Cardiac muscle cell (in vitro differentiated cells and primary cell): Measurements from ENCODE around the gene BABAM1. TPM values are rescaled to one million over a fixed set of nuclear protein-coding genes. Genes with fewer than 3 reads are reported as not detected.
A peak's percentile ranks its signal among the peaks of the same experiment; 100 is the strongest.

Source experiments
- DNase-seq, 2 donors: peaks; one replicate each; pipeline versions ENCODE4 v3.0.0 to v3.0.0-alpha.2; 2010 to 2017; ENCODE audit warnings: low read depth in 1 of 2, low spot score in 1 of 2
- H3K27ac ChIP-seq: fragments of 200-600 bp; sonication (generic); 2 replicates; pipeline ENCODE4 v1.5.1; 2016
- H3K27me3 ChIP-seq: fragments of 200-600 bp; sonication (generic); 2 replicates; pipeline ENCODE4 v1.6.0; 2016; ENCODE audit warnings: control low read depth
- H3K36me3 ChIP-seq: fragments of 200-600 bp; sonication (generic); 2 replicates; pipeline ENCODE4 v1.5.1; 2016; ENCODE audit warnings: control low read depth
- H3K4me1 ChIP-seq: fragments of 200-600 bp; sonication (generic); 2 replicates; pipeline ENCODE4 v1.8.1; 2017; ENCODE audit warnings: low read depth, mild to moderate bottlenecking, mixed run types
- H3K4me3 ChIP-seq: fragments of 200-600 bp; sonication (generic); 2 replicates; pipeline ENCODE4 v1.5.1; 2016; ENCODE audit warnings: mild to moderate bottlenecking
- H3K9me3 ChIP-seq: fragments of 200-600 bp; sonication (generic); 2 replicates; pipeline ENCODE4 v1.5.1; 2017; ENCODE audit warnings: low read depth, mild to moderate bottlenecking, control low read depth
- polyA plus RNA-seq: library from polyadenylated mRNA; unstranded; fragments of >200 nt; fragmentation: Nextera tagmentation; extraction: Ambion mirVana; gene quantifications from 2 replicates; pipeline ENCODE4 v1.2.1, GENCODE V29; 2016
- total RNA-seq: library from RNA; depleted of rRNA; stranded (reverse); fragments of >200 nt; gene quantifications from 2 replicates; pipeline ENCODE4 v1.2.3, GENCODE V29; 2016
- TF ChIP-seq, protein P1 (sequence below): IDR thresholded peaks from 2 replicates; pipeline ENCODE4 v1.5.1; 2012; ENCODE audit warnings: low read depth, mild to moderate bottlenecking, low read length

The BABAM1 gene
- total and polyA plus RNA-seq, 2 experiments from 2014 or later, result 136 to 141 TPM

DNA sequence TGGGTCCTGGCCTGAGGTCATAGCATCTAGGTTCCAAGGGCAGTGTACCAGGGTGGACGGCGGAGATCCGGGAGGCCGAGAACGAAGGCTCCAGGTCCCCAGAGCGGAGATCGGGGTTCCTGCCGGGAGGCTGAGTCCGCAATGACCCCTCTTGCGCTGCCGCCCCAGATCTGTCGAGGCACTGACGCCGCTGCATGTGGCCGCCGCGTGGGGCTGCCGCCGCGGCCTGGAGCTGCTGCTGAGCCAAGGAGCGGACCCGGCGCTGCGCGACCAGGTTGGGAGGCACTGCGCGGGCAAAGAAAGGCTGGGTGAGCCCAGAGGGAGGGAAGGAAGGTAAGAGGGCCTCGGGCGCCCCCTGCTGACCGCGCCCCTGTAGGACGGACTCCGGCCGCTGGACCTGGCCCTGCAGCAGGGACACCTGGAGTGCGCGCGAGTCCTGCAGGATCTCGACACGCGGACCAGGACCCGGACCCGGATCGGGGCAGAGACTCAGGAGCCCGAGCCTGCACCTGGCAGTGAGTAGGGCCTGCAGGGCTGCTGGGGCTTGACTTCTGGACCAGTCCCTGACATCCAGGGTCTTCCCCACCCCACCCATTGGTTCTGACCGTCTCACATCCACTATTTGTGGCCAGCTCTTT is 15.4 kb downstream of the BABAM1 start:
- no peak overlapping the region for H3K27ac ChIP-seq
- H3K9me3 ChIP-seq, result no peaks in the 10 kb centered on the region
- DNase-seq, result peak; percentile 83 to 93
- peaks cover 13% of the 10 kb centered on the region for H3K27me3 ChIP-seq
- TF ChIP-seq, protein P1, sequence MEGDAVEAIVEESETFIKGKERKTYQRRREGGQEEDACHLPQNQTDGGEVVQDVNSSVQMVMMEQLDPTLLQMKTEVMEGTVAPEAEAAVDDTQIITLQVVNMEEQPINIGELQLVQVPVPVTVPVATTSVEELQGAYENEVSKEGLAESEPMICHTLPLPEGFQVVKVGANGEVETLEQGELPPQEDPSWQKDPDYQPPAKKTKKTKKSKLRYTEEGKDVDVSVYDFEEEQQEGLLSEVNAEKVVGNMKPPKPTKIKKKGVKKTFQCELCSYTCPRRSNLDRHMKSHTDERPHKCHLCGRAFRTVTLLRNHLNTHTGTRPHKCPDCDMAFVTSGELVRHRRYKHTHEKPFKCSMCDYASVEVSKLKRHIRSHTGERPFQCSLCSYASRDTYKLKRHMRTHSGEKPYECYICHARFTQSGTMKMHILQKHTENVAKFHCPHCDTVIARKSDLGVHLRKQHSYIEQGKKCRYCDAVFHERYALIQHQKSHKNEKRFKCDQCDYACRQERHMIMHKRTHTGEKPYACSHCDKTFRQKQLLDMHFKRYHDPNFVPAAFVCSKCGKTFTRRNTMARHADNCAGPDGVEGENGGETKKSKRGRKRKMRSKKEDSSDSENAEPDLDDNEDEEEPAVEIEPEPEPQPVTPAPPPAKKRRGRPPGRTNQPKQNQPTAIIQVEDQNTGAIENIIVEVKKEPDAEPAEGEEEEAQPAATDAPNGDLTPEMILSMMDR, result peak; percentile 89
- no peaks in the 10 kb centered on the region for H3K4me1 ChIP-seq
- H3K36me3 ChIP-seq, result peaks cover 1% of the 10 kb centered on the region
- H3K4me3 ChIP-seq, result peak overlapping the region; percentile 8

DNA sequence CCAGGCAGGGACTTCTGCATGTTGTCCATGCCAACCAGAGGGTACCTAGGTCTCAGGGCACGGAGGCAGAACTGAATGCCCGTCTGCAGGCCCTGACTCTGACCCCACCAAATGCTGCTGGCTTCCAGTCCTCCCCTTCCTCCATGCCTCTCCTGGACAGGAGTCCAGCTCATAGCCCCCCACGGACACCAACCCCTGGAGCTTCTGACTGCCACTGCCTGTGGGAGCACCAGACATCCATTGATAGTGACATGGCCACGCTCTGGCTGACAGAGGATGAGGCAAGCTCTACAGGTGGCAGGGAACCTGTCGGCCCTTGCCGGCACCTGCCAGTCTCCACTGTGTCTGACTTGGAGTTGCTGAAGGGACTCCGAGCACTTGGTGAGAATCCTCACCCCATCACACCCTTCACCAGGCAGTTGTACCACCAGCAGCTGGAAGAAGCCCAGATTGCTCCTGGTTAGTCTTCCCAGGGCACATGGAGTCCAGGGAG is 16.3 kb downstream of the BABAM1 start:
- H3K27ac ChIP-seq, result no peak overlapping the region
- TF ChIP-seq, protein P1, result no peak
- DNase-seq, result no peak

DNA sequence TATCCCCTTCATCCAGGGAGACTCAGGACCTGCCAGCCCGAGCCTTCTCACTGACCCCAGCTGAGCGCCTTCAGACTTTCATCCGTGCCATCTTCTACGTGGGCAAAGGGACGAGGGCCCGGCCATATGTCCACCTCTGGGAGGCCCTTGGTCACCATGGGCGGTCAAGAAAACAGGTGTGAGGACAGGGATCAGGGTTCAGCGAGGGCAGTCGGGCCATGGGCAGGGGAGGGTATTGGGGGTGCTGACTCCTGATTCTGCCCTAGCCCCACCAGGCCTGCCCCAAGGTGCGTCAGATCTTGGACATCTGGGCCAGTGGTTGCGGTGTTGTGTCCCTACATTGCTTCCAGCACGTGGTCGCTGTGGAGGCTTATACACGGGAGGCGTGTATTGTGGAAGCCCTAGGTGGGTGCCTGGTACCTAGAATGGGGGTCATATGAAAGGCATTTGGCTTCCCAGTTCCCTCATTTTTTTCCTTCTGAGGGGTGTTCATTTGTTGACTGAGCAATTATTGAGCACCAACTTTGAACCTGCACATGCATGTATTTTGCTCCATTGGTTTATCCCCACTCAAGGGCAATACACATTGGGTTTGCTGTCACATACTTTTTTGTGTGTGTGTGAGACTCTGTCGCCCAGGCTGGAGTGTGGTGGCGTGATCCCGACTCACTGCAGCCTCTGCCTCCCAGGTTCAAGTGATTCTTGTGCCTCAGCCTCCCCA is 18.3 kb downstream of the BABAM1 start:
- Histone ChIP-seq H3K27ac (no peak overlapping the region), H3K27me3 (peaks cover 13% of the 10 kb centered on the region), H3K4me1 (no peaks in the 10 kb centered on the region), H3K4me3 (no peak overlapping the region), H3K36me3 (no peaks in the 10 kb centered on the region), H3K9me3 (no peaks in the 10 kb centered on the region)
- DNase-seq, result no peak
- TF ChIP-seq, protein P1, result no peak

More for the DNA sequence above, 16.3 kb downstream of the BABAM1 start:
- Histone ChIP-seq H3K4me3 (no peak overlapping the region), H3K4me1 (no peaks in the 10 kb centered on the region), H3K27me3 (peaks cover 13% of the 10 kb centered on the region), H3K36me3 (no peaks in the 10 kb centered on the region), H3K9me3 (no peaks in the 10 kb centered on the region)

DNA sequence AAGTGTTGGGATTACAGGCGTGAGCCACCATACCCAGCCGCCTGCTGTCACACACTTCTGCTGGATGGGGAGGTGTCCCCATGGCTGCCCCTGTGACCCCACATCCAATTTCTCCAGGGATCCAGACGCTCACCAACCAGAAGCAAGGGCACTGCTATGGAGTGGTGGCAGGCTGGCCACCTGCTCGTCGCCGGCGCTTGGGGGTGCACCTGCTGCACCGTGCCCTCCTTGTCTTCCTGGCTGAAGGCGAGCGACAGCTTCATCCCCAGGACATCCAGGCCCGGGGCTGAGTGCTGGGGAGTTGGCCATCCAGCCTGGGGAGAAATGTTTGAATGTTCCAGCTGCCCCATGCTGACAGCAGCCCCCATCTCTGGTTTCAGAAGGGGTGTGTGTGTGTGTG is 19.0 kb downstream of the BABAM1 start:
- no peak for DNase-seq
- TF ChIP-seq, protein P1, result no peak
- Histone ChIP-seq H3K9me3 (no peaks in the 10 kb centered on the region), H3K27ac (no peak overlapping the region), H3K4me1 (no peaks in the 10 kb centered on the region), H3K4me3 (no peak overlapping the region), H3K36me3 (no peaks in the 10 kb centered on the region), H3K27me3 (peaks cover 13% of the 10 kb centered on the region)

DNA sequence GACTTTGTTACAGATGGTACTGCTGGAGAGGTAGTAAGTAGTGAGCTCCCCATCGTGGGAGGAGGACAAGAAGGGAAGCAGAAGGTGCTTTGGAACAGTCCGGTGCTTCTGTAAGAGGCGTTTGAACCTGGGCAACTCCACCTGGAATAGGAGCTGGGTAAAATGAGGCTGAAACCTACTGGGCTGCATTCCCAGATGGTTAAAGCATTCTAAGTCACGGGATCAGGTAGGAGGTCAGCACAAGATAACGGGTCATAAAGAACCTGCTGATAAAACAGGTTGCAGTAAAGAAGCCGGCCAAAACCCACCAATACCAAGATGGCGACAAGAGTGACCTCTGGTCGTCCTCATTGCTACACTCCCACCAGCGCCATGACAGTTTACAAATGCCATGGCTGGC is 19.5 kb downstream of the BABAM1 start:
- no peak for DNase-seq
- Histone ChIP-seq H3K4me1 (no peaks in the 10 kb centered on the region), H3K9me3 (no peaks in the 10 kb centered on the region), H3K27ac (no peak overlapping the region), H3K36me3 (no peaks in the 10 kb centered on the region), H3K27me3 (peaks cover 8% of the 10 kb centered on the region), H3K4me3 (no peak overlapping the region)
- TF ChIP-seq, protein P1, result no peak
